Fibroblast of lung (primary cell): ENCODE data around the gene OR6B1.

ENCODE experiments used
- EZH2 ChIP-seq: IDR thresholded peaks from 2 replicates; pipeline ENCODE4 v1.5.1; 2012; ENCODE audit warnings: low read length, control low read depth, mild to moderate bottlenecking; ENCODE audit errors: missing control alignments
- TF ChIP-seq, protein P1 (sequence below), 2 donors: IDR thresholded peaks in 1 of 2; conservative IDR thresholded peaks in 1 of 2; 1 replicate in 1 of 2; 2 replicates in 1 of 2; pipeline ENCODE4 v1.5.1; 2011 to 2012; ENCODE audit warnings: low read length in 2 of 2, control low read depth in 1 of 2, inconsistent platforms in 1 of 2, low read depth in 1 of 2, mild to moderate bottlenecking in 1 of 2

DNA sequence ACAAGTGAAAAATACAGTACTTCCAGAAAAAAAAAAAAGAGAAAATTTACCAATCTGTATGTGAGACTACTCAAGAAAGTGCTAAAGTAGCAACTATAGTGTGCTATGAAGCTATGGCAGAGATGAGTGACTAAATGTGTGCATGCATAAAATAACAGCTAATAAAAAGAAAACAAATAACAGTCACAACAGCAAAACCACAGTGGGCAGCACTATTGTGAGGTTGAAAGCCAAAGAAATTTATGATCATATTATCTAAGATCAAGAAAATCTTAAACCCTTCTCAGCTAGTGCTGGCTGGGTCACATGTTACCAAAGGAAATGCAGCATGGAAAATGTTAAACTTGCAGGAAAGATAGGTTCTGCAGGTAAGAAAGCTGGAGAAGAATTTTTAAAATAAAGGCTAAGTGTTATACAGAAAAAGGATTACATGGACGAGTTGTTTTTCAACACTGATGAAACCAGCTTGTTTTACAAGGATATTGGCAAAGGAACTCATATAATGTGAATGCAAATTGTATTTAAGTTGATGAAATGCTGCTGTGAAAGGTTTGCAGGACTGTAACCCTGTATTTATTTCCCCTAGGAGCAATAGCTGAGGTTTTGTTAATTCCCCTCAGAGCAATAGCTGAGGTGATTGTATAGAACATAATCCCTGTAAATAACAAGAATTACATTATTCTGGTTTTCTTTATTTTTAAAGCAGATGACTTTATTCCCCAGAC is 33.0 kb downstream of the OR6B1 start:
- TF ChIP-seq, protein P1, sequence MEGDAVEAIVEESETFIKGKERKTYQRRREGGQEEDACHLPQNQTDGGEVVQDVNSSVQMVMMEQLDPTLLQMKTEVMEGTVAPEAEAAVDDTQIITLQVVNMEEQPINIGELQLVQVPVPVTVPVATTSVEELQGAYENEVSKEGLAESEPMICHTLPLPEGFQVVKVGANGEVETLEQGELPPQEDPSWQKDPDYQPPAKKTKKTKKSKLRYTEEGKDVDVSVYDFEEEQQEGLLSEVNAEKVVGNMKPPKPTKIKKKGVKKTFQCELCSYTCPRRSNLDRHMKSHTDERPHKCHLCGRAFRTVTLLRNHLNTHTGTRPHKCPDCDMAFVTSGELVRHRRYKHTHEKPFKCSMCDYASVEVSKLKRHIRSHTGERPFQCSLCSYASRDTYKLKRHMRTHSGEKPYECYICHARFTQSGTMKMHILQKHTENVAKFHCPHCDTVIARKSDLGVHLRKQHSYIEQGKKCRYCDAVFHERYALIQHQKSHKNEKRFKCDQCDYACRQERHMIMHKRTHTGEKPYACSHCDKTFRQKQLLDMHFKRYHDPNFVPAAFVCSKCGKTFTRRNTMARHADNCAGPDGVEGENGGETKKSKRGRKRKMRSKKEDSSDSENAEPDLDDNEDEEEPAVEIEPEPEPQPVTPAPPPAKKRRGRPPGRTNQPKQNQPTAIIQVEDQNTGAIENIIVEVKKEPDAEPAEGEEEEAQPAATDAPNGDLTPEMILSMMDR (conservative IDR thresholded peaks at IDR 0.05 in 1 of 2, IDR thresholded peaks at IDR 0.05 in 1 of 2; ENCODE audit: low read depth in 1 of 2, low read length in 2 of 2) = no peak
- no peak for TF ChIP-seq EZH2
